AG04450 (cell line): Measurements from ENCODE around the gene STX12. TPM values are rescaled to one million over a fixed set of nuclear protein-coding genes. Genes with fewer than 3 reads are reported as not detected.

ENCODE experiments used
- CTCF ChIA-PET: fragments of 300-600, 350-600 bp; formaldehyde crosslinking; extraction: SDS; loops from one replicate; lab custom pipeline; 2022; ENCODE audit warnings: antibody characterized with exemption, inconsistent platforms; lab: Charles Lee
- POLR2A ChIA-PET: fragments of 350-600 bp; formaldehyde crosslinking; extraction: SDS; loops from one replicate; lab custom pipeline; 2021; ENCODE audit warnings: antibody characterized with exemption, inconsistent platforms; lab: Yijun Ruan, JAX
- DNase-seq: peaks from one replicate; pipeline ENCODE4 v3.0.0-alpha.2; 2011; ENCODE audit warnings: low read depth, low spot score
- H3K27ac ChIP-seq: one replicate; pipeline ENCODE4 v1.5.1; 2012; ENCODE audit warnings: low read depth, low read length, control low read depth
- H3K27me3 ChIP-seq: one replicate; pipeline ENCODE4 v1.6.0; 2012; ENCODE audit warnings: low read length; ENCODE audit not compliant: control insufficient read depth, insufficient read depth
- H3K4me3 ChIP-seq: 2 replicates; pipeline ENCODE4 v1.5.1; 2011; ENCODE audit warnings: mild to moderate bottlenecking, low read depth, low read length, control low read depth
- H3K9me3 ChIP-seq: 2 replicates; pipeline ENCODE4 v1.5.1; 2012; ENCODE audit warnings: low read length; ENCODE audit not compliant: control insufficient read depth, insufficient read depth
- CTCF ChIP-seq: IDR thresholded peaks from 2 replicates; pipeline ENCODE4 v1.5.1; 2011; ENCODE audit warnings: low read depth, low read length, control low read depth, inconsistent platforms
- polyA plus RNA-seq: library from polyadenylated mRNA; depleted of rRNA; stranded (reverse); fragments of >200 nt; gene quantifications from 2 replicates; pipeline ENCODE4 v1.2.3, GENCODE V29; 2011

Gene STX12
- polyA plus RNA-seq, 1 experiment: 42.6 TPM

GRCh38 chr1:27858949-27859576 is 86.0 kb downstream of the STX12 start:
- ChIA-PET POLR2A (interaction anchor here (0.7 to 1.4 kb wide), 2 partner anchors 28 to 134 kb away, joined by 3 to 4 read pairs; partner anchors contain the start of gene PPP1R8), CTCF (interaction anchor here (3.2 kb wide), 1 partner anchor 121 kb away, joined by 51 read pairs; no protein-coding TSS in a partner anchor)
- DNase-seq: no peak
- no peaks in the 10 kb centered on the region for H3K9me3 ChIP-seq
- H3K27me3 ChIP-seq: no peaks in the 10 kb centered on the region
- H3K27ac ChIP-seq: no peak overlapping the region
- H3K4me3 ChIP-seq: no peak overlapping the region
- TF ChIP-seq CTCF: no peak

GRCh38 chr1:27861436-27861835 is 88.4 kb downstream of the STX12 start:
- CTCF ChIA-PET: no interaction called here
- no peak for DNase-seq
- Histone ChIP-seq H3K27ac (no peak overlapping the region), H3K27me3 (no peaks in the 10 kb centered on the region), H3K4me3 (no peak overlapping the region), H3K9me3 (no peaks in the 10 kb centered on the region)
- no peak for TF ChIP-seq CTCF
- POLR2A ChIA-PET: no interaction called here

DNA sequence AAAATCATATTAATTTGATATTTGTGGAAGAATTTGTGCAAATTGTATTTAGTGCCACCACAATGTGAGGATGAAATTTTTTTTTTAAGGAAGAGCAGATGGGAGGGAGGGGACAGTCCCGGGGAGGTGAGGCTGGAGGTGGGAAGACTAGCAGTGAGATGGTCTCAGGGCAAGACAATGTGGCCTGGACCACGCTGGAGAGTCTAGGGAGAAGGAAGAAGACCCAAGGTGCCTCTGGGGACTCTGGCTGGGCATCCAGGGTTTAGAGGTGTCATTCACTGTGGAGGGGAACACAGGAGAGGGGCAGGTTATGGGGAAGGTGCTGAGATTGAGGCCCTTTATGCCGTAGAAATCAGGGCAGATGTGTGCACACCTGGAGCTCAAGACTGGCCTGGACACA is 89.0 kb downstream of the STX12 start:
- no peaks in the 10 kb centered on the region for H3K9me3 ChIP-seq
- H3K27me3 ChIP-seq: no peaks in the 10 kb centered on the region
- H3K4me3 ChIP-seq: no peak overlapping the region
- no peak for TF ChIP-seq CTCF
- CTCF ChIA-PET: no interaction called here
- H3K27ac ChIP-seq: no peak overlapping the region
- no peak for DNase-seq
- POLR2A ChIA-PET: no interaction called here

DNA sequence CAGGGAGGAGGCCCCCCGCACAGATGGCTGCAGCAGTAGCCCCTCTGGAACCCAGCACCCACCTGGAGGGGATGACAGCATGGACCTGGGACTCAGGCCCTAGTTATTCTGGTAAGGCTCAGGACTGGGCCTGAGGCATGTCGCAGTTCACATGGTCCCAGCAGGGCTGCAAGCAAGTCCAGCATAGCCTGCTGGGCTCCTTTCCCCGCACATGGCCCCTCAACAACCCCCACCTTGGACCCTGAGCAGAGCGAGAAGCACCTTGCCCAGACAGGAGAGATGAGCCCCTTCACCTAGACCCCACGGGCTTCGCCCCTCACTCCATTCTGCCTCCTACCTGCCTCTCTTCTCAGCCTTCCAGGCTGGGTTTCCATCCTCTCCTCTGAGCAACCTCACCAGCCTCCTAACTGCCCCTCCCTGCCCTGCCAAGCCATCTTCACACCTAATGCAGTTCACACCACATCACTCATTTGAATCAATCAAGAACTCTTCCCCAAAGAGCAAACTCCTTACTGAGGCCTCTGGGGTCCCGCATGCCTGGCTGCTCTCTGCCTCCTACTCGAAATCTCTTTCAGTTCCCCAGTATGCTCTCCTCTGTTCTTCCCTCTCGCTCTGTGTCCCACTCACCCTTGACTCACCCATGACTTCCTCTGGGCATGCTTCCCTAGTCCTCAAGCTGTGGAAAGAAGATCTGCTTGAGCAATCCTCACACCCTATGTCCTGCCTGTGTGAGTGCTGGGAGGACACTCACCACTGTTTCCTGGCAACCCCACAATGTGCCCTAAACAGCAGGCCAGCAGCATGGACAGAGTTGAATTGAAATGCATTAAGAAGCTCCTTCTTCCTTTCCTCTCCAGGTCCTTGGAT is 89.9 kb downstream of the STX12 start:
- H3K4me3 ChIP-seq: no peak overlapping the region; the same call in 1 of the 2 replicates
- TF ChIP-seq CTCF: no peak
- no peaks in the 10 kb centered on the region for H3K9me3 ChIP-seq
- DNase-seq: peak; percentile 90
- ChIA-PET CTCF (no interaction called here), POLR2A (interaction anchor here (1.9 kb wide), 1 partner anchor 12 kb away, joined by 14 read pairs; no protein-coding TSS in a partner anchor)
- peak overlapping the region; percentile 89 for H3K27ac ChIP-seq
- H3K27me3 ChIP-seq: no peaks in the 10 kb centered on the region

- CTCF ChIA-PET: no interaction called here
- Histone ChIP-seq H3K27me3 (no peaks in the 10 kb centered on the region), H3K4me3 (no peak overlapping the region), H3K27ac (peak overlapping the region; percentile 89), H3K9me3 (no peaks in the 10 kb centered on the region)
- POLR2A ChIA-PET: interaction anchor here (1.9 kb wide), 1 partner anchor 12 kb away, joined by 14 read pairs; no protein-coding TSS in a partner anchor
- DNase-seq: no peak
- TF ChIP-seq CTCF: no peak
These were observed 90.5 kb downstream of the STX12 start for GRCh38 chr1:27863538-27863915.
